GM12878 (cell line): ENCODE results near the gene WNT7A. TPM values are rescaled to one million over a fixed set of nuclear protein-coding genes. Genes with fewer than 3 reads are reported as not detected.

Experiments used
- ATAC-seq: fragments of 200-7000 bp; cut with Tn5 transposase; 3 replicates; pipeline ENCODE4 v1.9.1; 2020; ENCODE audit warnings: mild to moderate bottlenecking, moderate library complexity
- BruUV-seq: library from RNA; stranded (reverse); fragments of 400-500 nt; replicated peaks from 2 replicates; lab custom pipeline; 2021; lab: Mats Ljungman, UMichigan
- CTCF ChIA-PET: fragments of 300-600 bp; sonication (Branson Sonifier 250); formaldehyde crosslinking; extraction: SDS; loops from one replicate; lab custom pipeline; 2021; ENCODE audit warnings: inconsistent platforms; lab: Yijun Ruan, JAX
- POLR2A ChIA-PET: fragments of 350-600 bp; formaldehyde crosslinking; extraction: SDS; loops from one replicate; lab custom pipeline; 2021; ENCODE audit warnings: inconsistent platforms; lab: Charles Lee
- RAD21 ChIA-PET: fragments of 300-600 bp; sonication (Branson Sonifier 250); formaldehyde crosslinking; loops from one replicate; lab custom pipeline; 2023; ENCODE audit warnings: antibody characterized with exemption; ENCODE audit not compliant: unreplicated experiment; lab: Charles Lee
- SMC1A ChIA-PET: fragments of 300-600 bp; sonication (Branson Sonifier 250); formaldehyde crosslinking; loops from one replicate; lab custom pipeline; 2023; ENCODE audit not compliant: unreplicated experiment, uncharacterized antibody; lab: Charles Lee
- DNase-seq: peaks from one replicate; pipeline ENCODE4 v3.0.0-alpha.2; 2011; ENCODE audit warnings: low read depth, low spot score
- FAIRE-seq: peaks from 3 replicates; lab custom pipeline; 2011; peaks lifted over from hg19 to GRCh38; lab: Jason Lieb, UNC
- H2AFZ ChIP-seq: 2 replicates; pipeline ENCODE4 v1.6.0; 2011; ENCODE audit warnings: low read depth, low read length, control low read depth; ENCODE audit not compliant: control insufficient read depth
- H3K27ac ChIP-seq: 2 replicates; pipeline ENCODE4 v1.5.1; 2011; ENCODE audit warnings: control low read depth; ENCODE audit not compliant: control insufficient read depth, insufficient read depth
- H3K27me3 ChIP-seq, 2 experiments: replicated peaks in 1 of 2; 2 replicates each; pipeline versions ENCODE4 v1.6.0 to v1.6.1; 2011; ENCODE audit warnings: low read length in 1 of 2; ENCODE audit not compliant: control insufficient read depth in 2 of 2, insufficient read depth in 2 of 2
- H3K36me3 ChIP-seq, 2 experiments: 2 replicates each; pipeline ENCODE4 v1.5.1; 2011; ENCODE audit warnings: low read length in 1 of 2; ENCODE audit not compliant: control insufficient read depth in 2 of 2, insufficient read depth in 2 of 2
- H3K4me1 ChIP-seq: 2 replicates; pipeline ENCODE4 v1.6.1; 2011; ENCODE audit warnings: mild to moderate bottlenecking, low read length, moderate library complexity, mixed read lengths; ENCODE audit not compliant: control insufficient read depth, insufficient read depth
- H3K4me2 ChIP-seq: 2 replicates; pipeline ENCODE4 v1.6.0; 2011; ENCODE audit warnings: control low read depth; ENCODE audit not compliant: control insufficient read depth, insufficient read depth
- H3K4me3 ChIP-seq: fragments of 200-600 bp; sonication (generic); 2 replicates; pipeline ENCODE4 v1.5.1; 2016
- H3K79me2 ChIP-seq: 2 replicates; pipeline ENCODE4 v1.6.0; 2011; ENCODE audit warnings: low read length; ENCODE audit not compliant: control insufficient read depth, insufficient read depth
- H3K9ac ChIP-seq: 2 replicates; pipeline ENCODE4 v1.8.0; 2011; ENCODE audit warnings: low read length, control low read depth, mixed read lengths; ENCODE audit not compliant: control insufficient read depth, insufficient read depth
- H3K9me3 ChIP-seq: replicated peaks from 3 replicates; pipeline ENCODE4 v1.5.1; 2011; ENCODE audit warnings: mild to moderate bottlenecking, low read length; ENCODE audit not compliant: control insufficient read depth, insufficient read depth
- H4K20me1 ChIP-seq: 2 replicates; pipeline ENCODE4 v1.6.0; 2011; ENCODE audit not compliant: control insufficient read depth, insufficient read depth
- EP300 ChIP-seq, 2 experiments: fragments of 150-350 bp in 1 of 2; IDR thresholded peaks; 2 replicates each; pipeline ENCODE4 v1.6.1; 2011 to 2012; ENCODE audit warnings: low read depth in 2 of 2, low read length in 2 of 2, borderline replicate concordance in 1 of 2, improper control_type of control experiment in 1 of 2, inconsistent platforms in 1 of 2; ENCODE audit not compliant: control insufficient read depth in 1 of 2
- NR2F1 ChIP-seq: fragments of 450-650 bp; conservative IDR thresholded peaks from 2 replicates; pipeline ENCODE4 v1.6.1; 2017; ENCODE audit warnings: mild to moderate bottlenecking
- RELA ChIP-seq: fragments of 450-650 bp; IDR thresholded peaks from 2 replicates; pipeline ENCODE4 v1.8.0; 2014; ENCODE audit warnings: borderline replicate concordance; ENCODE audit not compliant: partially characterized antibody
- SPI1 ChIP-seq: IDR thresholded peaks from 2 replicates; pipeline ENCODE4 v1.6.1; 2011; ENCODE audit warnings: low read depth, mild to moderate bottlenecking, low read length, moderate library complexity, borderline replicate concordance; ENCODE audit not compliant: insufficient read depth
- TARDBP ChIP-seq: IDR thresholded peaks from 2 replicates; pipeline ENCODE4 v1.6.1; 2016; ENCODE audit warnings: borderline replicate concordance
- WGBS: methylation state at CpG from one replicate; pipeline ENCODE4 v1.1.6; 2016; ENCODE audit warnings: low lambda C conversion rate; ENCODE audit not compliant: insufficient replicate concordance, insufficient coverage; ENCODE audit errors: missing lambda C conversion rate; 5-methylcytosine and 5-hydroxymethylcytosine counted together
- in situ Hi-C: fragments of 300-500 bp; cut with MboI; formaldehyde crosslinking; loops from 9 replicates; pipeline ENCODE4 v1.14.3; 2018; ENCODE audit warnings: mixed read lengths
- intact Hi-C: fragments of 100-400 bp; cut with micrococcal nuclease; formaldehyde crosslinking; loops from one replicate; pipeline ENCODE4 v1.14.2; 2022; ENCODE audit not compliant: unreplicated experiment
- polyA plus RNA-seq, 11 experiments: library from polyadenylated mRNA; depleted of rRNA in 4 of 11; unstranded in 6 of 11; stranded (reverse) in 5 of 11; fragments of >200 nt; fragmentation: Nextera tagmentation in 4 of 11; fragmentation: Illumina TruSeq in 1 of 11; extraction: Ambion mirVana in 4 of 11; extraction: Trizol in 1 of 11; gene quantifications; 1 replicate in 1 of 11; 2 replicates in 10 of 11; pipeline versions ENCODE4 v1.2.1 to v1.2.3, GENCODE V29; 2011 to 2016; ENCODE audit warnings: inconsistent platforms in 2 of 11, missing spikeins in 2 of 11, low read depth in 1 of 11
- total RNA-seq, 4 experiments: library from RNA; depleted of rRNA in 3 of 4; stranded (reverse); fragments of >200 nt in 3 of 4; fragmentation: Illumina TruSeq in 1 of 4; extraction: Trizol in 1 of 4; gene quantifications; 2 replicates each; pipeline versions ENCODE4 v1.2.1 to v1.2.3, GENCODE V29; 2013 to 2021
- TF ChIP-seq, protein P1 (sequence below): fragments of 450-650 bp; IDR thresholded peaks from 2 replicates; pipeline ENCODE4 v1.6.1; 2017; ENCODE audit warnings: mild to moderate bottlenecking, low read depth, inconsistent platforms; ENCODE audit not compliant: poor library complexity, severe bottlenecking
- TF ChIP-seq, protein P2 (sequence below): fragments of 450-650 bp; IDR thresholded peaks from 2 replicates; pipeline ENCODE4 v1.6.1; 2018; ENCODE audit warnings: mild to moderate bottlenecking, low read depth, moderate library complexity; ENCODE audit not compliant: partially characterized antibody
- TF ChIP-seq, protein P3 (sequence below): fragments of 450-650 bp; formaldehyde crosslinking; IDR thresholded peaks from 2 replicates; pipeline ENCODE4 v1.4.0; 2020; ENCODE audit warnings: mild to moderate bottlenecking, moderate library complexity

The WNT7A gene
- total and polyA plus RNA-seq, 10 of the 15 experiments (the other 5 are each of a cell fraction or from before 2014, with no cell fraction given): 0.08 TPM; not detected in 9

DNA sequence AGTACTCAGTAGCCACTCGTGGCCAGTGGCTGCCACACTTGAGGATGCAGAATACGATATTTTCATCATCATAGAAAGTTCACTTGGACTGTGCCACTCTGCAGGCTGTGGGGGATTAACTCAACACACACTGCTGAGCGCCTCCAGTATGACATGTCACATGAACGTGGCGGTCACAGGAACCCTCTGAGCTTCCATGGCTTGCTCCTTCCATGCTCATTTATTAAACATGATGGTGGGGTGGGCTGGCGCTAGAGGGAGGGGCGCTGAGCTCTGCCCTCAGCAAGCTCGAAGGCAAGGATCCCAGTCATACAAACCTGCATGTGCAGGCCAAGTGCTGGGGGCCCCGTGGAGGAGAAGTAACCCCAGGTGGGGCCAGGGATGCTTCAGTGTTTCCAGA lies 85.5 kb downstream of the WNT7A start (continued):
- TF ChIP-seq, protein P1, sequence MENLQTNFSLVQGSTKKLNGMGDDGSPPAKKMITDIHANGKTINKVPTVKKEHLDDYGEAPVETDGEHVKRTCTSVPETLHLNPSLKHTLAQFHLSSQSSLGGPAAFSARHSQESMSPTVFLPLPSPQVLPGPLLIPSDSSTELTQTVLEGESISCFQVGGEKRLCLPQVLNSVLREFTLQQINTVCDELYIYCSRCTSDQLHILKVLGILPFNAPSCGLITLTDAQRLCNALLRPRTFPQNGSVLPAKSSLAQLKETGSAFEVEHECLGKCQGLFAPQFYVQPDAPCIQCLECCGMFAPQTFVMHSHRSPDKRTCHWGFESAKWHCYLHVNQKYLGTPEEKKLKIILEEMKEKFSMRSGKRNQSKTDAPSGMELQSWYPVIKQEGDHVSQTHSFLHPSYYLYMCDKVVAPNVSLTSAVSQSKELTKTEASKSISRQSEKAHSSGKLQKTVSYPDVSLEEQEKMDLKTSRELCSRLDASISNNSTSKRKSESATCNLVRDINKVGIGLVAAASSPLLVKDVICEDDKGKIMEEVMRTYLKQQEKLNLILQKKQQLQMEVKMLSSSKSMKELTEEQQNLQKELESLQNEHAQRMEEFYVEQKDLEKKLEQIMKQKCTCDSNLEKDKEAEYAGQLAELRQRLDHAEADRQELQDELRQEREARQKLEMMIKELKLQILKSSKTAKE: no peak

DNA sequence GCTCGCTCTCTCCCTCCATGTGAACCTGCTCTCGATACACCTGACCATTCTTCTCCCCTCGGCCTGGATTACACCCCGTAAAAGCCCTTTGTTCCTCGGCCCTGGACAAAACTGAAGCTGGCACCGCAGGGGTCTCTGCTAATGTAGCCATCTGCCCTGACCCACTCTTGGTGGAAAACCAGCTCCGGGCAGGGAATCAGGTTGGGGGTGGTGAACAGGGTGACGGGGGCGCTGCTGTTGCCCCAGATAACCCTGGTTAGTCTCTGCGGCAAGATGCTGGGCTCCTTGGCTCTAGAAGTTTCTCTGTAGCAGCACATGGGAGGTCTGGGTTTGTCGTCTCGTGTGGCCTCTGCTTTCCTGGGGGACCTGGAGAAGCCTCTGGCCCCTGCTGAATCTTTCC lies 86.4 kb downstream of the WNT7A start:
- Histone ChIP-seq H3K4me2 (no peak overlapping the region), H3K4me3 (no peak overlapping the region), H3K27me3 (no peaks in the 10 kb centered on the region; a peak in 2 of 4 replicates), H3K9me3 (no peaks in the 10 kb centered on the region), H3K9ac (no peak overlapping the region), H3K79me2 (no peaks in the 10 kb centered on the region), H4K20me1 (no peaks in the 10 kb centered on the region), H3K36me3 (no peaks in the 10 kb centered on the region), H2AFZ (no peak overlapping the region), H3K27ac (no peak overlapping the region), H3K4me1 (no peaks in the 10 kb centered on the region)
- DNase-seq: no peak
- in situ Hi-C loops: no loop called here
- no peak for TF ChIP-seq EP300 (IDR thresholded peaks at IDR 0.05; ENCODE audit: borderline replicate concordance in 1 of 2, control insufficient read depth in 1 of 2, low read depth in 2 of 2, low read length in 2 of 2)
- no peak for TF ChIP-seq NR2F1
- TF ChIP-seq RELA: no peak
- TF ChIP-seq, protein P2, sequence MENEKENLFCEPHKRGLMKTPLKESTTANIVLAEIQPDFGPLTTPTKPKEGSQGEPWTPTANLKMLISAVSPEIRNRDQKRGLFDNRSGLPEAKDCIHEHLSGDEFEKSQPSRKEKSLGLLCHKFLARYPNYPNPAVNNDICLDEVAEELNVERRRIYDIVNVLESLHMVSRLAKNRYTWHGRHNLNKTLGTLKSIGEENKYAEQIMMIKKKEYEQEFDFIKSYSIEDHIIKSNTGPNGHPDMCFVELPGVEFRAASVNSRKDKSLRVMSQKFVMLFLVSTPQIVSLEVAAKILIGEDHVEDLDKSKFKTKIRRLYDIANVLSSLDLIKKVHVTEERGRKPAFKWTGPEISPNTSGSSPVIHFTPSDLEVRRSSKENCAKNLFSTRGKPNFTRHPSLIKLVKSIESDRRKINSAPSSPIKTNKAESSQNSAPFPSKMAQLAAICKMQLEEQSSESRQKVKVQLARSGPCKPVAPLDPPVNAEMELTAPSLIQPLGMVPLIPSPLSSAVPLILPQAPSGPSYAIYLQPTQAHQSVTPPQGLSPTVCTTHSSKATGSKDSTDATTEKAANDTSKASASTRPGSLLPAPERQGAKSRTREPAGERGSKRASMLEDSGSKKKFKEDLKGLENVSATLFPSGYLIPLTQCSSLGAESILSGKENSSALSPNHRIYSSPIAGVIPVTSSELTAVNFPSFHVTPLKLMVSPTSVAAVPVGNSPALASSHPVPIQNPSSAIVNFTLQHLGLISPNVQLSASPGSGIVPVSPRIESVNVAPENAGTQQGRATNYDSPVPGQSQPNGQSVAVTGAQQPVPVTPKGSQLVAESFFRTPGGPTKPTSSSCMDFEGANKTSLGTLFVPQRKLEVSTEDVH: no peak
- TF ChIP-seq, protein P3, sequence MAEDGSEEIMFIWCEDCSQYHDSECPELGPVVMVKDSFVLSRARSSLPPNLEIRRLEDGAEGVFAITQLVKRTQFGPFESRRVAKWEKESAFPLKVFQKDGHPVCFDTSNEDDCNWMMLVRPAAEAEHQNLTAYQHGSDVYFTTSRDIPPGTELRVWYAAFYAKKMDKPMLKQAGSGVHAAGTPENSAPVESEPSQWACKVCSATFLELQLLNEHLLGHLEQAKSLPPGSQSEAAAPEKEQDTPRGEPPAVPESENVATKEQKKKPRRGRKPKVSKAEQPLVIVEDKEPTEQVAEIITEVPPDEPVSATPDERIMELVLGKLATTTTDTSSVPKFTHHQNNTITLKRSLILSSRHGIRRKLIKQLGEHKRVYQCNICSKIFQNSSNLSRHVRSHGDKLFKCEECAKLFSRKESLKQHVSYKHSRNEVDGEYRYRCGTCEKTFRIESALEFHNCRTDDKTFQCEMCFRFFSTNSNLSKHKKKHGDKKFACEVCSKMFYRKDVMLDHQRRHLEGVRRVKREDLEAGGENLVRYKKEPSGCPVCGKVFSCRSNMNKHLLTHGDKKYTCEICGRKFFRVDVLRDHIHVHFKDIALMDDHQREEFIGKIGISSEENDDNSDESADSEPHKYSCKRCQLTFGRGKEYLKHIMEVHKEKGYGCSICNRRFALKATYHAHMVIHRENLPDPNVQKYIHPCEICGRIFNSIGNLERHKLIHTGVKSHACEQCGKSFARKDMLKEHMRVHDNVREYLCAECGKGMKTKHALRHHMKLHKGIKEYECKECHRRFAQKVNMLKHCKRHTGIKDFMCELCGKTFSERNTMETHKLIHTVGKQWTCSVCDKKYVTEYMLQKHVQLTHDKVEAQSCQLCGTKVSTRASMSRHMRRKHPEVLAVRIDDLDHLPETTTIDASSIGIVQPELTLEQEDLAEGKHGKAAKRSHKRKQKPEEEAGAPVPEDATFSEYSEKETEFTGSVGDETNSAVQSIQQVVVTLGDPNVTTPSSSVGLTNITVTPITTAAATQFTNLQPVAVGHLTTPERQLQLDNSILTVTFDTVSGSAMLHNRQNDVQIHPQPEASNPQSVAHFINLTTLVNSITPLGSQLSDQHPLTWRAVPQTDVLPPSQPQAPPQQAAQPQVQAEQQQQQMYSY (CRISPR knock-in tag): no peak
- TF ChIP-seq SPI1: no peak
- no peak for TF ChIP-seq TARDBP
- no peak for ATAC-seq
- no TSS peak for BruUV-seq
- ChIA-PET POLR2A (no interaction called here), SMC1A (no interaction called here), CTCF (no interaction called here), RAD21 (no interaction called here)
- no peak for FAIRE-seq
- 23% methylated on average over 11 of the region's 12 CpGs for WGBS
- intact Hi-C loops: no loop called here
